ENCODE data around the gene CSNK1D. TPM values are rescaled to one million over a fixed set of nuclear protein-coding genes. Genes with fewer than 3 reads are reported as not detected.

The CSNK1D gene
- total RNA-seq, 1 donor from 2014 or later, result 41.5 TPM

DNA sequence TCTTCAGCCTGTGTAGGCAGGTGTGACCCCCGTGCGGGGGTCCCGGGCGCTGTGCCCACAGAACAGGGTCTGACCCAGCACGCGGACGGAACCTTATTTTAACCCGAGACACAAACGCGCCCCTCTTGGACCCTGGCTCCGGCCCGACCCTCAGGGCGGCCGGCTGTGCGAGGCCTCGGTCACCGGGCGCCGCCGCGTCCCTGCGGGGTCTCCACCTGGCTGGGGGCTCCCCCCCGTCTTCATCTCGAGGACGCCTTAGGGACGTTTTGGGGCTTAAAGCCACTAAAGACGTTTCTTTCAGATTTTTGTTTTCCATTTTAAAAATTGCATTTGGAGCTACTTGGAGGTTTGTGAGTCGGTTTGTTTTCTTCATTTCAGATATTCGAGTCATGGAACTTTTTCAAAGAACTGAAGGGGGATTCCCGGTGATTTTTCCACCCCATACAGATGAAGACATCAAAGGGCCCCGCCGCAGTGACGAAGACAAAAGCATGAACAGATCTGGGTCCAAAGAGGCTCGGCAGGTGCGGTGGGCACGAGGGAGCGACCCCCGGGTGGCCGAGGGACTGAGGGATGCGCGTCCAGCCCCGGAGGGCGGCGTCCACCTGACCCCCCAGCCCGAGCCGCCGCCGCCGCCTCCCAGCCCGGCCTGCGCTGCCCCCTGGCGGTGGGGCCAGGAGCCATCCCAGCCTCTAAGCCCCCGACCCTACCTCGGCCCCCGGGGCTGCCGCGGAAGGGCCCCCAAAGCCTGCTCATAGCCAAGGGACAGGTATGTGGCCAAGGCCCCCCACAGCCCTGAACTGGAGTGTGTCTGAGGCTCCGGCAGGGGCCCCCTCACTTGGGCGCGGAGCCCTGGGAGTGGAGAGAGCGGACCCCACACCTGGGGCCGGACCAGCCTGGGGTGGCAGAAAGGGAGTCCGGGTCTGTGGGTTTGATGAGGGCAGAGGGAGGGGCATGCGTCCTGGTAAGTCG, 47.7 kb upstream of the CSNK1D start:
- Histone ChIP-seq H3K27me3 (peaks cover 22% of the 10 kb centered on the region), H4K20me1 (ENCODE audit: low read depth) (no peaks in the 10 kb centered on the region), H3K9ac (no peak overlapping the region), H3K4me2 (peak overlapping the region; percentile 60), H3K4me1 (peaks cover 12% of the 10 kb centered on the region), H3K36me3 (no peaks in the 10 kb centered on the region), H3F3A (ENCODE audit: low read depth) (peaks cover 28% of the 10 kb centered on the region), H3K79me2 (ENCODE audit: low read depth) (no peaks in the 10 kb centered on the region), H3K9me3 (ENCODE audit: low read depth) (no peaks in the 10 kb centered on the region), H3K27ac (no peak overlapping the region), H3K4me3 (no peak overlapping the region), H2AFZ (replicated peaks) (peak overlapping the region; percentile 26)
- Mint-ChIP-seq H3K27me3 (ENCODE audit: insufficient read depth, low read depth) (peaks cover 8% of the 10 kb centered on the region), H3K9me3 (no peaks in the 10 kb centered on the region), H3K4me1 (peaks cover 12% of the 10 kb centered on the region), H3K4me3 (no peak overlapping the region), H3K36me3 (no peaks in the 10 kb centered on the region), H3K27ac (peak overlapping the region; percentile 81)
- peak; percentile 63 for DNase-seq (ENCODE audit: low spot score)
- no peak for TF ChIP-seq EZH2 (IDR thresholded peaks at IDR 0.05)
- TF ChIP-seq, protein P1, sequence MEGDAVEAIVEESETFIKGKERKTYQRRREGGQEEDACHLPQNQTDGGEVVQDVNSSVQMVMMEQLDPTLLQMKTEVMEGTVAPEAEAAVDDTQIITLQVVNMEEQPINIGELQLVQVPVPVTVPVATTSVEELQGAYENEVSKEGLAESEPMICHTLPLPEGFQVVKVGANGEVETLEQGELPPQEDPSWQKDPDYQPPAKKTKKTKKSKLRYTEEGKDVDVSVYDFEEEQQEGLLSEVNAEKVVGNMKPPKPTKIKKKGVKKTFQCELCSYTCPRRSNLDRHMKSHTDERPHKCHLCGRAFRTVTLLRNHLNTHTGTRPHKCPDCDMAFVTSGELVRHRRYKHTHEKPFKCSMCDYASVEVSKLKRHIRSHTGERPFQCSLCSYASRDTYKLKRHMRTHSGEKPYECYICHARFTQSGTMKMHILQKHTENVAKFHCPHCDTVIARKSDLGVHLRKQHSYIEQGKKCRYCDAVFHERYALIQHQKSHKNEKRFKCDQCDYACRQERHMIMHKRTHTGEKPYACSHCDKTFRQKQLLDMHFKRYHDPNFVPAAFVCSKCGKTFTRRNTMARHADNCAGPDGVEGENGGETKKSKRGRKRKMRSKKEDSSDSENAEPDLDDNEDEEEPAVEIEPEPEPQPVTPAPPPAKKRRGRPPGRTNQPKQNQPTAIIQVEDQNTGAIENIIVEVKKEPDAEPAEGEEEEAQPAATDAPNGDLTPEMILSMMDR (IDR thresholded peaks at IDR 0.05), result peak; percentile 88
- TF ChIP-seq EZH2phosphoT487 (IDR thresholded peaks at IDR 0.05), result no peak

DNA sequence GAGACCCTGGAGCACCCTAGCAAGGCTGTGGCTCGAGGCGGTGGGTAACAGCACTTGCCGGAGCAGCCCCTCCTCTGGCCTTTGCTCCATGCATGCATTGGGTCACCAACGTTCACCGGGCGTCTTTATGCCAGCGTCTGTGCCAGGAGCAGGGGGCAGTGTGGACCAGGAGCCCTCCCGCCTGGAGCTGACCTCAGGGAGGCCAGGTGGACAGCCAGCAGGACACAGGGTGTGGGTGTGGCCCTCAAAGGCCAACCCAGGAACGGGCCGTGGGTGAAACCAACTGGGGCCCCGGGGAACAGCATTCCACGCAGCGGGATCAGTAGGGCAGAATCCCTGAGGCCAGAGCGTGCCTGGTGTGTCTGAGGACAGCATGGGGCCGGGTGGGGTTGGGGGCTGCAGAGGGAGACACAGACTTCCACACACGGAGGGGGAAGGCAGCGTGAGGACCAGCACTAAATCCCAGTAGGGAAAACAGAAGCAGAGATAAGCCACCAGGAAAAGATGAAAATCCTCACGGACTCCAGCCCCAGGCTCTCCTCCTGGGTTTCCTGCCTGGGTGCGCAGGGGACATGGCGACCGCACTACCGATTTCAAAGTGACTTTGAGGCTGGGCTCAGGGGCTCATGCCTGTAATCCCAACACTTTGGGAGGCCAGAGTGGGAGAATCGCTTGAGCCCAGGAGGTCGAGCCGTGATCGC, 46.8 kb upstream of the CSNK1D start:
- Histone ChIP-seq H3K9ac (no peak overlapping the region), H3K27me3 (peaks cover 22% of the 10 kb centered on the region), H3K4me1 (peaks cover 22% of the 10 kb centered on the region), H2AFZ (replicated peaks) (no peak overlapping the region), H4K20me1 (ENCODE audit: low read depth) (no peaks in the 10 kb centered on the region), H3K9me3 (ENCODE audit: low read depth) (no peaks in the 10 kb centered on the region), H3K27ac (no peak overlapping the region), H3K79me2 (ENCODE audit: low read depth) (no peaks in the 10 kb centered on the region), H3F3A (ENCODE audit: low read depth) (peaks cover 28% of the 10 kb centered on the region), H3K4me2 (no peak overlapping the region), H3K36me3 (no peaks in the 10 kb centered on the region), H3K4me3 (no peak overlapping the region)
- Mint-ChIP-seq H3K4me3 (no peak overlapping the region), H3K27me3 (ENCODE audit: insufficient read depth, low read depth) (peaks cover 8% of the 10 kb centered on the region), H3K9me3 (no peaks in the 10 kb centered on the region), H3K4me1 (peaks cover 21% of the 10 kb centered on the region), H3K36me3 (no peaks in the 10 kb centered on the region), H3K27ac (no peak overlapping the region)
- no peak for DNase-seq (ENCODE audit: low spot score)
- TF ChIP-seq EZH2phosphoT487 (IDR thresholded peaks at IDR 0.05) (no peak), EZH2 (IDR thresholded peaks at IDR 0.05) (no peak)
- TF ChIP-seq, protein P1 (IDR thresholded peaks at IDR 0.05), result no peak

DNA sequence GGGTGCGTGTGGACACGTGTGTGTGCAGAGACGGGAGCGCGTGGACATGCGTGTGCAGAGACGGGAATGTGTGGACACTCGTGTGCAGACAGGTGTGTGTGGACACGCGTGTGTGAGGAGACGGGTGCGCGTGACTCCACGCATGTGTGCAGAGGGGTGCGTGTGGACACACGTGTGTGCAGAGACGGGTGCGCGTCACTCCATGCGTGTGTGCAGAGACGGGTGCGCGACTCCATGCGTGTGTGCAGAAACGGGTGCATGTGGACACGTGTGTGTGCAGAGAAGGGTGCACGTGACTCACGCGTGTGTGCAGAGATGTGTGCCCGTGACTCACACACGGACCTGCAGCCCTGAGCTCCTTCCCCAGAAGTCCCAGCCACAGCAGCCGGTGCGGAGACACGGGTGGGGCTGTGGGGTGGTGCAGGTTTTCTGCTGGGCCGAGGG, 46.1 kb upstream of the CSNK1D start:
- Histone ChIP-seq H4K20me1 (ENCODE audit: low read depth) (no peaks in the 10 kb centered on the region), H3K9ac (no peak overlapping the region), H3F3A (ENCODE audit: low read depth) (peaks cover 28% of the 10 kb centered on the region), H3K36me3 (no peaks in the 10 kb centered on the region), H3K79me2 (ENCODE audit: low read depth) (no peaks in the 10 kb centered on the region), H3K27ac (no peak overlapping the region), H3K9me3 (ENCODE audit: low read depth) (no peaks in the 10 kb centered on the region), H3K4me3 (no peak overlapping the region), H3K4me1 (peaks cover 22% of the 10 kb centered on the region), H2AFZ (replicated peaks) (no peak overlapping the region), H3K4me2 (no peak overlapping the region), H3K27me3 (peaks cover 22% of the 10 kb centered on the region)
- Mint-ChIP-seq H3K36me3 (no peaks in the 10 kb centered on the region), H3K4me3 (no peak overlapping the region), H3K27me3 (ENCODE audit: insufficient read depth, low read depth) (peaks cover 8% of the 10 kb centered on the region), H3K4me1 (peaks cover 18% of the 10 kb centered on the region), H3K9me3 (no peaks in the 10 kb centered on the region), H3K27ac (no peak overlapping the region)
- DNase-seq (ENCODE audit: low spot score), result no peak
- no peak for TF ChIP-seq EZH2 (IDR thresholded peaks at IDR 0.05)
- TF ChIP-seq EZH2phosphoT487 (IDR thresholded peaks at IDR 0.05), result no peak
- TF ChIP-seq, protein P1 (IDR thresholded peaks at IDR 0.05), result no peak
